Measurements from ENCODE around the gene RHEX. TPM values are rescaled to one million over a fixed set of nuclear protein-coding genes. Genes with fewer than 3 reads are reported as not detected.

Gene RHEX
- total and polyA plus RNA-seq, 2 of the 13 experiments (the other 11 are each of a cell fraction or from before 2014, with no cell fraction given): 1.4 to 2.7 TPM

DNA sequence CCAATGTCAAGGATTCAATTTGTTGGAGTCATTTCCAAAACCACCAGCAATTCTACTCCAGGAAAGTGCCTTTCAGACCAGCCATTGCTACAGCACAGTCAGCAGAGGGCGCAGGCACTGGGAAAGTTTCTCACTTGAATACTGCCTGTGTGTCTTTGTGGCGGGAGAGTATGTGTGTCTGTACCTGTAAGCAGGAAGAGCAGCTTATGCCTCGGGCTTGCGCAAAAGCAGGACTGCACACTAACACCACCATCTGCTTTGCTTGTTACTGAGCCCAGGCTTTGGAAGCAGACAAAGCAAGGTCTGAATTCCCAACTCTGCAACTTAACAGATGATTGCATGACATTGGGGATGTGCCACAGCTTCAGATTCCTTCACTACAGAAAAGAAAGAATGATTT lies 22.3 kb upstream of the RHEX start (continued):
- TF ChIP-seq, protein P1, sequence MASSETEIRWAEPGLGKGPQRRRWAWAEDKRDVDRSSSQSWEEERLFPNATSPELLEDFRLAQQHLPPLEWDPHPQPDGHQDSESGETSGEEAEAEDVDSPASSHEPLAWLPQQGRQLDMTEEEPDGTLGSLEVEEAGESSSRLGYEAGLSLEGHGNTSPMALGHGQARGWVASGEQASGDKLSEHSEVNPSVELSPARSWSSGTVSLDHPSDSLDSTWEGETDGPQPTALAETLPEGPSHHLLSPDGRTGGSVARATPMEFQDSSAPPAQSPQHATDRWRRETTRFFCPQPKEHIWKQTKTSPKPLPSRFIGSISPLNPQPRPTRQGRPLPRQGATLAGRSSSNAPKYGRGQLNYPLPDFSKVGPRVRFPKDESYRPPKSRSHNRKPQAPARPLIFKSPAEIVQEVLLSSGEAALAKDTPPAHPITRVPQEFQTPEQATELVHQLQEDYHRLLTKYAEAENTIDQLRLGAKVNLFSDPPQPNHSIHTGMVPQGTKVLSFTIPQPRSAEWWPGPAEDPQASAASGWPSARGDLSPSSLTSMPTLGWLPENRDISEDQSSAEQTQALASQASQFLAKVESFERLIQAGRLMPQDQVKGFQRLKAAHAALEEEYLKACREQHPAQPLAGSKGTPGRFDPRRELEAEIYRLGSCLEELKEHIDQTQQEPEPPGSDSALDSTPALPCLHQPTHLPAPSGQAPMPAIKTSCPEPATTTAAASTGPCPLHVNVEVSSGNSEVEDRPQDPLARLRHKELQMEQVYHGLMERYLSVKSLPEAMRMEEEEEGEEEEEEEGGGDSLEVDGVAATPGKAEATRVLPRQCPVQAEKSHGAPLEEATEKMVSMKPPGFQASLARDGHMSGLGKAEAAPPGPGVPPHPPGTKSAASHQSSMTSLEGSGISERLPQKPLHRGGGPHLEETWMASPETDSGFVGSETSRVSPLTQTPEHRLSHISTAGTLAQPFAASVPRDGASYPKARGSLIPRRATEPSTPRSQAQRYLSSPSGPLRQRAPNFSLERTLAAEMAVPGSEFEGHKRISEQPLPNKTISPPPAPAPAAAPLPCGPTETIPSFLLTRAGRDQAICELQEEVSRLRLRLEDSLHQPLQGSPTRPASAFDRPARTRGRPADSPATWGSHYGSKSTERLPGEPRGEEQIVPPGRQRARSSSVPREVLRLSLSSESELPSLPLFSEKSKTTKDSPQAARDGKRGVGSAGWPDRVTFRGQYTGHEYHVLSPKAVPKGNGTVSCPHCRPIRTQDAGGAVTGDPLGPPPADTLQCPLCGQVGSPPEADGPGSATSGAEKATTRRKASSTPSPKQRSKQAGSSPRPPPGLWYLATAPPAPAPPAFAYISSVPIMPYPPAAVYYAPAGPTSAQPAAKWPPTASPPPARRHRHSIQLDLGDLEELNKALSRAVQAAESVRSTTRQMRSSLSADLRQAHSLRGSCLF (CRISPR knock-in tag; IDR thresholded peaks at IDR 0.05; ENCODE audit: borderline replicate concordance): no peak
- no peak for TF ChIP-seq TOPORS (CRISPR knock-in tag; IDR thresholded peaks at IDR 0.05)
- TF ChIP-seq YY1 (IDR thresholded peaks at IDR 0.05; ENCODE audit: insufficient read depth, insufficient replicate concordance, low read depth, low read length): peak; percentile 49
- TF ChIP-seq HOXD1 (CRISPR knock-in tag; IDR thresholded peaks at IDR 0.05): no peak
- no peak for TF ChIP-seq ARNT2 (CRISPR knock-in tag; IDR thresholded peaks at IDR 0.05; ENCODE audit: low read depth)
- TF ChIP-seq ZNF292 (CRISPR knock-in tag; IDR thresholded peaks at IDR 0.05; ENCODE audit: borderline replicate concordance, low read depth): peak; percentile 86; the same call in 1 of the 2 replicates
- TF ChIP-seq POGK (CRISPR knock-in tag; conservative IDR thresholded peaks at IDR 0.05): 0 out of 2 replicates have a peak, but pooled peaks have one; percentile 30
- TF ChIP-seq HOMEZ (CRISPR knock-in tag; IDR thresholded peaks at IDR 0.05; ENCODE audit: low read depth): no peak
- TF ChIP-seq ELF1 (CRISPR knock-in tag; IDR thresholded peaks at IDR 0.05): peak; percentile 80
- TF ChIP-seq, protein P2, sequence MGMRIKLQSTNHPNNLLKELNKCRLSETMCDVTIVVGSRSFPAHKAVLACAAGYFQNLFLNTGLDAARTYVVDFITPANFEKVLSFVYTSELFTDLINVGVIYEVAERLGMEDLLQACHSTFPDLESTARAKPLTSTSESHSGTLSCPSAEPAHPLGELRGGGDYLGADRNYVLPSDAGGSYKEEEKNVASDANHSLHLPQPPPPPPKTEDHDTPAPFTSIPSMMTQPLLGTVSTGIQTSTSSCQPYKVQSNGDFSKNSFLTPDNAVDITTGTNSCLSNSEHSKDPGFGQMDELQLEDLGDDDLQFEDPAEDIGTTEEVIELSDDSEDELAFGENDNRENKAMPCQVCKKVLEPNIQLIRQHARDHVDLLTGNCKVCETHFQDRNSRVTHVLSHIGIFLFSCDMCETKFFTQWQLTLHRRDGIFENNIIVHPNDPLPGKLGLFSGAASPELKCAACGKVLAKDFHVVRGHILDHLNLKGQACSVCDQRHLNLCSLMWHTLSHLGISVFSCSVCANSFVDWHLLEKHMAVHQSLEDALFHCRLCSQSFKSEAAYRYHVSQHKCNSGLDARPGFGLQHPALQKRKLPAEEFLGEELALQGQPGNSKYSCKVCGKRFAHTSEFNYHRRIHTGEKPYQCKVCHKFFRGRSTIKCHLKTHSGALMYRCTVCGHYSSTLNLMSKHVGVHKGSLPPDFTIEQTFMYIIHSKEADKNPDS (CRISPR knock-in tag; IDR thresholded peaks at IDR 0.05): peak; percentile 73; the same call in 1 of the 2 replicates
- TF ChIP-seq, protein P3, sequence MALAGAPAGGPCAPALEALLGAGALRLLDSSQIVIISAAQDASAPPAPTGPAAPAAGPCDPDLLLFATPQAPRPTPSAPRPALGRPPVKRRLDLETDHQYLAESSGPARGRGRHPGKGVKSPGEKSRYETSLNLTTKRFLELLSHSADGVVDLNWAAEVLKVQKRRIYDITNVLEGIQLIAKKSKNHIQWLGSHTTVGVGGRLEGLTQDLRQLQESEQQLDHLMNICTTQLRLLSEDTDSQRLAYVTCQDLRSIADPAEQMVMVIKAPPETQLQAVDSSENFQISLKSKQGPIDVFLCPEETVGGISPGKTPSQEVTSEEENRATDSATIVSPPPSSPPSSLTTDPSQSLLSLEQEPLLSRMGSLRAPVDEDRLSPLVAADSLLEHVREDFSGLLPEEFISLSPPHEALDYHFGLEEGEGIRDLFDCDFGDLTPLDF (CRISPR knock-in tag; IDR thresholded peaks at IDR 0.05): peak; percentile 76
- no peak for TF ChIP-seq CHCHD3 (CRISPR knock-in tag; IDR thresholded peaks at IDR 0.05)
- TF ChIP-seq TAF1 (CRISPR knock-in tag; IDR thresholded peaks at IDR 0.05): no peak
- TF ChIP-seq LCORL (IDR thresholded peaks at IDR 0.05): no peak
- peak; percentile 71; the same call in 1 of the 2 replicates for TF ChIP-seq LCORL (CRISPR knock-in tag; IDR thresholded peaks at IDR 0.05)
- TF ChIP-seq ZNF124 (CRISPR knock-in tag; IDR thresholded peaks at IDR 0.05): peak; percentile 77; the same call in 1 of the 2 replicates
- peak; percentile 85 for TF ChIP-seq SALL1 (CRISPR knock-in tag; IDR thresholded peaks at IDR 0.05)

Measured in HepG2 (cell line).